T-helper 1 cell treated with Interleukin-12 subunit alpha and Interleukin-12 subunit beta and Interleukin-4 antibody, amounts not matched to agents 30 ng/mL and 1 ng/mL, for 36 hours (primary cell): Measurements from ENCODE around the gene ACADVL. TPM values are rescaled to one million over a fixed set of nuclear protein-coding genes. Genes with fewer than 3 reads are reported as not detected.

Source experiments
- intact Hi-C: fragments of 100-400 bp; cut with micrococcal nuclease; formaldehyde crosslinking; loops from one replicate; pipeline ENCODE4 v1.15.1; 2024
- total RNA-seq: library from RNA; stranded (reverse); gene quantifications from 2 replicates; pipeline ENCODE4 v1.2.3, GENCODE V29; 2022

The ACADVL gene
- total RNA-seq, 1 donor from 2014 or later, result 485 TPM

DNA sequence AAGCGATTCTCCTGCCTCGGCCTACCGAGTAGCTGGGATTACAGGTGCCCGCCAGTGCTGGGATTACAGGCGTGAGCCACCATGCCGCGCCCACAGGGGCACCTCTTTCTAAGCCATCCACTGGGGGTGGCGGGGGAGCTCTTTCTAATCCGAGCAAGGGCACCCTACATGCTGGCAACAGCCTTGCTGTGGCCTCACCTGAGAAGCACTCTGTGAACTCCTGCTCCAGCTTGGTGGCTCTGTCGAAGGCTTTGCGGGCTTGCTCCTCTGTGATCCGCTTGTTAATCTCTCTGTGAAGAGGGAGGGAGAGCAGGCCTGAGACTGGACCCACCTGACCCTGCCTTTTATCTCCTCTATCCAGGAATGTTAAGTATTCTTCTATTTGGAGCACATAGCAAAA lies 28.7 kb upstream of the ACADVL start:
- intact Hi-C loops, result no loop called here

DNA sequence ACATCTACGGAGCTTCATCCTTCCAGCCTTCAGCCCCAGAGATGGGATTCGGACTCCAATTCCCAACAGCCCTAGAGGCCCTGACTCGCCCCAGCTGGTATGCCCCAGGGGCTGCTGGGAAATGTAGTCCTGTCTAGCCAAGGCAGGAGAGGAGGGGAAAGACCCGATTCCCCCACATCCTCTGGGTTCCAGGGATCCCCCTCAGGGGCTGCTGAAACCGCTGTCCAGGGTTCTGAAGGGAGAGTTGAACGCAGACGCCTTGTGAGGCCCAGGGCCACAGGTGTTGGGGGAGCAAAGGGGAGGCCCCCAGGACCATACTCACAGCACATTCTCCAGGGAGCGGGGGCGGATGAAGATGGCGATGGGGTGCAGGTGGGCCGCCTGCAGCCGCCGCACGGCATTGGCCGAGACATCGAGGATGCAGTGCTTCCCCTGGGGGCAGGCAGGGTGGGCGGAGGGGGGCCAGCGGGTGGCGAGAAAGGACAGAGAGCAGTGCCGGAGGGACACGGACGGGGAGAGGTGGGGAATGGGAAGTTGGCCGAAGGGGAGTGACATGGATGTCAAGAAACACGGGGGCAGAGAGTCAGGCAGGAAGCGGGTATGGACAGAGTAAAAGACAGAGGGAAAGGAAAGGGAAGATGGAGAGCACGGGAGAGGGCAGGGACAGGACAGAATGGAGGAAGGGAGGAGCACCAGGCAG lies 28.0 kb upstream of the ACADVL start:
- intact Hi-C loops, result no loop called here

DNA sequence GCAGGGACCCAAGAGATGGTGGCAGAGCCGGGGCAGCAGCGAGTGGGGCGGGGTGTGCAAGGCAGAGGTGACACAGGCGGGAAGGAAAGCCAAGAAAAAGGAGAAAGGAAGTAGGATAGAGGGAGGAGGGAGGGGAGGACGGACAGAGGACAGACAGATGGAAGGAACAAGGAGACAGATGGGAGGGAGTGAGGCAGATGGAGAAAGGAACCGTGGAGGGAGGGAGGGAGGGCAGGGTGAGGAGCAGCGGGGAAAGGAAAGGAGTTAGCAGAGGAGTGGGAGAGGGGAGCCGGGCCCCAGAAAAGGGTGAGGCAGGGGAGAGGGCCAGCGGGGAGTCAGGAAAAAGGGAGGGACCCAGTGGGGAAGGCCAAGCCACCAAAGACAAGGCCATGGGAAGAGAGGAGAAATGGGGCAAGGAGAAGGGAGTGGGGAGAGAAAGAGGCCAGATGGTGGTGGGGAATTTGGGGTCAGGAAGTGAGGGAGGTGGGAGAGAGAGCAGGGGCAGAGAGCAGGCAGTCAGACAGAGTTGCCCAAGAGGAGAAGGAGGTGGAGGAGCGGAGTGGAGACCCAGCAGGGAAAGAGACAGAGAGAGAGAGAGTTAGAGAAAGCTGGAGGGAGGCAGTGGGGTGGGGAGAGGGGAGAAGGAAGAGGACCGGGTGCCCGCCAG lies 27.3 kb upstream of the ACADVL start:
- intact Hi-C loops, result no loop called here

DNA sequence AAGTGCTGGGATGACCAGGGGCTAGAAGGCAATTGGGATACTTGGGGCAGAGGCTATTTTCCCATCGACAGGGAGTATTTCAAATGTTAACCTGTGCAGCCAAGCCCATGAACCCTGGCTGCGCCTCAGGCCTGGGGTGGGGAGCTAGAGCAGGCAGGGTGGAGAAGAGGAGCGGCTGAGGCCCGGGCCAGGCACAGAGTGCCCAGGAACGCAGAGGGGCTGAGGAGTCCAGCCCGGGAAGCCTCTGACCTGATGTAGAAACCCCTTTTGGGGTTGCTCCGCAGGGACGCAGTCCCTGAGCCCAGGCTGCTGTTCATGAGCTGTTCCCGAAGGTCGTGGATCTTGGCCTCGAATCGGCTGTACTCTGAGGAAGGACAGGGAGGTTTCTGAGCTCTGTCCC lies 23.8 kb upstream of the ACADVL start:
- intact Hi-C loops, result no loop called here

DNA sequence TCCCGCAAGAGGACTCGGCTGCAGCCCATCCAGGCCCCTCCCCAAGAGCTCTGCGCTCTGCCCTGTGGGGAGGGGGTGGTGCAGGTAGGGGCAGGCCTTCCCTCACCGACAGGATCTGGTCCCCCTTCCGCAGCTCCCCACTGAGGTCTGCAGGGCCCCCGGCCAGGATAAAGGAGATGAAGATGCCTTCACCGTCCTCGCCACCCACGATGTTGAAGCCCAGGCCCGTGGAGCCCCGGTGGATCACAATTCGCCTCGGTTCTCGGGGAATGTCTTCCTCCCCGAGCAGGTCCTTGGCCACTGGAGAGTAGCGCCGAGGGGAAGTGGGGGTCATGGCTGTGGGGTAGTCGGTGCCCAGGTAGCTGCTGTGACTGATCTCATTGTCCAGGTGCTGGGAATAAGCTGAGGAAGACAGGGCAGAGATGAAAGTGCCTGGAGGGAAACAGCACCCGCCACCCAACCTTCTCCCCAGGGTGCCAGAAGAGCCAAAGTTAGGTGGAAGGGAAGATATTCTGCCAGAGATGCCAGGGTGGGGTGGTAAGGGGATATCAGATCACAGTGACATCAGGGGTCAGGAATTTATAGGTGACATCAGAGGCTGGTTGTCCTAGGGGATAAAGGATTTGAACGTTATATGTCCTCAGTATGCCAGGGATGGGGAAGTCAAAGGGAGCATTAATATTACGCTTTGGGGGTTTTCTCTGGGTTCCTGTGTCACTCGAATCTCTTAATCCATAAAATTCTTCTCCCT lies 22.9 kb upstream of the ACADVL start:
- intact Hi-C loops, result no loop called here

DNA sequence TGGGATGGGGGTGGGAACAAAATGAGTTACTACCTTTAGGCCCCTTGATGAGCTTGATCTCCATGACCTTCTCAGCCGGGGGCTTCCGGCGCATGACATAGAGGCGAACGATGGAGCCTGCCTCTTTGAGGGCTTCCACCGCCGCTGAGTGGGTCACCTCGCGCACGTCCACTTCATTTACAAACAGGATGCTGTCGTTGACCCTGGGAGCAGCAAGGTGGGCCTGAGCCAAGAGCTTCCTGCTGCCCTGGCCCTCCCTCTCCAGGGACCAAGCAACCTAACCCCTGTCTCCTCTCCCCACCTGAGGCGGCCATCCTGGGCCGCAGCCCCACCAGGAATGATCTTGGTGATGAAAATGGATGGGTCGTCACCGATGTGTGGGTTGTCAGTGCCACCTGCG lies 16.3 kb upstream of the ACADVL start:
- intact Hi-C loops, result no loop called here

DNA sequence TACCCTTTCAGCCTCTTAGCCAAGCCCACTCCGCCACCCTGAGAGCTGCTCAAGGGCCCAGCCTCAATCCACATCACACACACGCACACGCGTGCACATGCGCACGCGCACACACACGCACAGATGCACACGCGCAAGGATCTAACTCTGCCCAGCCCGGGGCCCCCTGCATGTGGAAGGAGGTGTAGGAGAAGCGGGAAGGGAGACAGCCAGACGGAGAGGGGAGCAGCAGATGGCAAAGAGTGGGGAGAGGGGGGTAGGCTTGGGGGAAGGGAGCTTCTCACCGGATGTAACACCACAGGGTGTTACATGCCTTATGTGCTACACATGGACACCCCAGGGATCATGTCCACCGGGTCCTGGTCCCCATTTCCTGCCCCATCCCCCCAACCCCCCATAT lies 15.4 kb upstream of the ACADVL start:
- intact Hi-C loops, result loop anchor here (2.0 kb wide), 3 partner anchors 14 to 170 kb away; partner anchors contain the start of genes ACADVL and DLG4

DNA sequence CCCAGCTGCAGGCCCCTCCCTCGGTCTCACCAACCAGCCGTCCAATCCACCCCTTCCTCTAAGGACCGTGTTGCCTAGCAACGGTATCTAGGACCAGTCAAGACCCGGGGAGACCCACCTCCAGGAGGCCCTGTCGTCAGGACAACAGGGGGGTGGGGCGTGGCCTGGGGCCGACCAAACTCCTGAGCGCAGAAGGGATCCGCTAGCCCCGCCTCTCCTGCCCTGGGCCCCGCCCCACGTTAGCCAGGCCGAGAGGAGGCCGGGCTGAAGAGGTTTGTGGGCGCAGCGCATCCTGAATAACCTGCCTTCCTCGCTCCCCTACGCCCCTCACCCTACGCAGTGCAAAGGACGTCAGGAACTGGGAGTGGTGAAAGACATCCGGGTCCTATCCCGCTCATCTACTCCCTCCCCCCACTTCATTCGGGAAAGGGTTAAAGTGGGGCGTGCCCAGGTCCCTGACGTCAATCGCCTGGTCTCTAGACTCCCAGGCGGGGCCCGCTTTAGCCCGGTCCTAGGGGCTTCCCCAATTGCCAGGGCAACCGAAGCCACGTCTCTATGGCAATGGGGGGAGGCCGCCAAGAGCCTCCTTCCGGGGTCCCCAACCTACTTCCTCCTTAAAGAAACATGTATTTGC lies 14.8 kb upstream of the ACADVL start:
- intact Hi-C loops, result loop anchor here (1.0 to 5.0 kb wide), 9 partner anchors 9 to 637 kb away; partner anchors contain the start of genes ACADVL, DLG4, ELP5 and PHF23

DNA sequence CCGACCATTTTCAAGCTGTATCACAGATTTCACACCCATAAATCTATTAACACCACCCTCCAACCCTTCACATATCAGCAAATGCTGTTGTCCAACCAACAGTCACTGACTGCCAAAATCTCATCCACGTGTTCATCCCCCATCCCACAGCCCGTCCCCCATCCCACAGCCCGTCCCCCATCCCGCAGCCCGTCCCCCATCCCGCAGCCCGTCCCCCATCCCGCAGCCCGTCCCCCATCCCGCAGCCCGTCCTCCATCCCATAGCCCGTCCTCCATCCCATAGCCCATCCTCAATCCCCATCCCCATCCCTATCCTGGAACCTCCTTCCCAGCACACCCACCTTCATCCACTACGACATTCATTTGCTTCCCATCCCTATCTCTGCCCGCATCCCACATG lies 14.2 kb upstream of the ACADVL start:
- intact Hi-C loops, result loop anchor here (1.0 to 5.0 kb wide), 9 partner anchors 9 to 637 kb away; partner anchors contain the start of genes ACADVL, DLG4, ELP5 and PHF23

DNA sequence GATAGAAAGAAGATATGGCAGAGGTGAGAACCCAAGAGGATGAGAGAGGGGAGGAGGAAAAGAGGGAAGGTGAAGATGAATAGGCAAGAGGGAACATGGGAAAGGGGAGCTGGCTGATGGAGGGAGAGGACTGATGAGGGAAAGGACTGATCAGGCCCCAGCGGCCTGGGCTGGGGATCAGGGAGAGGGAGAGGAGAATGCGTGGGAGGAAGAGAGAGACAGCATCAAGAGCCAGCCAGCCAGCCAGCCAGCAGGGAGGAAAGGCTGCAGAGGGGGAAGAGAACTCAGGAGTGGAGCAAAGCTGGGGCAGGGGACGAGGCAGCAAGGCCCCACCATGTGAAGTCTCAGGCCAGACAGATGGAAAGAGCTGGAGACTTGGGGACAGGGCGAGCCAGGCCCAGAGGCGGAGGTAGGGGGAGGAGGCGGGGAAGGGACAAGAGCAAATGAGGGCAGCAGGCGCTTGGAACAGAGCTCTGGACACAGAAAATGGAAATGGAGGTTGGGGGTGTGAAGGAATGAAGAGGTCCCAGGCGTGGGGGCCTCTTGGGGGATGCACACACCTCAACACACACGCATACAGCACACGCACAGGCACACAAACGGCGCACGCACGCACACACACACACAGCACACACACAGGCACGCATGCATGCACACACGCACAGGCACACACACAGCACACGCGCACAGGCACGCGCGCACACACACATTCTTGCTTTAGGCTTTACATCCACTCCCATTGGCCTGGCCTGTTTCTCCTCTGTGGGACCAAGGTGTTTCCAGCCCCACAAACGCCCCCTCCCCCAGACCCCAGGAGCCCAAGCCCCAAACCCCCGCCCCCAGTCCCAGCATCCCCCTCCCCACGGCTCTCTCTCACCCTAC lies 12.4 kb upstream of the ACADVL start:
- intact Hi-C loops, result loop anchor here (5.0 kb wide), 1 partner anchor 635 kb away; no protein-coding TSS in a partner anchor

DNA sequence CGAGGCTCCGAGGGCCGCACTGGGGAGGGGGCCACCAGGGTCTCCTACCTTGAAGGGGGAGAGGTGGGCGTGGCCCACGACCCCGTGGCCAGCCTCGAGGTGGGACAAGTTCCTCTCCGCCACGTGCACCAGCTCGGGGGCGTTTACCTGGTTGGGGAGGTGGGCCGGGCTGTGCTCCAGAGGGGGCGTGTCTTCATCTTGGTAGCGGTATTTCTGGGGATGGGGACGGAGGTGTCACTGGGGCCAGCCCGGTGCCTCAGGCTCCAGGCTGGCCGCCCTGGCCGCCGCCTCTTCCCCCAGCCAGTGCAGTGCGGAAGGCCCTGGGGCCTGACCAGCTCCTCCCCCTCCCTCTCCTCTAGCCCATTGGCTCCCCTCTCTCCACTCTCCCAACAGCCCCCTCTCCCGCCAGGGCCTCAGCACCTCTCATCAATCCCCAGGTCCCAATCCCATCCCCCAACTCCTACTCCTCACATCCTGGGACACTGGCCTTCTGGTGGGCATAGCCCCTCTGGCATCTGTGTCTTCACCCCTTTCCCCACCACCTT lies 11.6 kb upstream of the ACADVL start:
- intact Hi-C loops, result loop anchor here (5.0 kb wide), 1 partner anchor 634 kb away; no protein-coding TSS in a partner anchor

DNA sequence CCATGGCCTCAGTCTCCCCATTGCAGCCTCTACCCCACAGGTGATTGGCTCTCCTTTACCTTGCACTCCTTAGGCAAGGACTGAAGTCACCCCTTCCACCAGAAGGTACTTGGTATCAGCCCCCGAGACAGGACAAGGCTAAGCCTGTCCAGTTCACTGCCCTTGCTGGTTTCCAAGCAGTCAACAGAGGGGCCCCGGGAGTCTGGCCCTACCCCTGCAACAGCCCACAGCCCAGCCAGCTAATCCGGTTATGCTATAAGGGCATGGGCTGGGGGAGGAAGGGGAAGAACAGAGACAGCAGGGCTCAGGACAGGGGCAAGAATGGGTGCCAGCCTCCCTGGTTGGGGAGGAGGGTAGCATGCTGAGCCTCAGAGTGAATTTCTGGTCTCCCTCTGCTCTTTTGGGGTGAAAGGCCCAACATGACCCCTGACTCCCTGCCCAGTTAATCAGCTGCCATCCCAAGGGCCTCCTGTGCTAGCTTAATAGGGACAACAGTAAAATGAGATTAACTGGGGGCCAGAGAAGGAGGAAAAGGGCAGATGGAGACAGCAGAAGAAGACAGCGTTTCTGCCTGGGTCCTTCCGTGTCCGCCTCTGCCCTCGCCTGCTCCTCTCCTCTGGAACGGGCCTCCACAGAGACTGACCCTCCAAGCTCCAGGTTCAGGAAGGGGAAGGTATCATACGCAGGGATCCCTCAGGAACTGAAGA lies 10.8 kb upstream of the ACADVL start:
- intact Hi-C loops, result loop anchor here (5.0 kb wide), 1 partner anchor 633 kb away; no protein-coding TSS in a partner anchor

DNA sequence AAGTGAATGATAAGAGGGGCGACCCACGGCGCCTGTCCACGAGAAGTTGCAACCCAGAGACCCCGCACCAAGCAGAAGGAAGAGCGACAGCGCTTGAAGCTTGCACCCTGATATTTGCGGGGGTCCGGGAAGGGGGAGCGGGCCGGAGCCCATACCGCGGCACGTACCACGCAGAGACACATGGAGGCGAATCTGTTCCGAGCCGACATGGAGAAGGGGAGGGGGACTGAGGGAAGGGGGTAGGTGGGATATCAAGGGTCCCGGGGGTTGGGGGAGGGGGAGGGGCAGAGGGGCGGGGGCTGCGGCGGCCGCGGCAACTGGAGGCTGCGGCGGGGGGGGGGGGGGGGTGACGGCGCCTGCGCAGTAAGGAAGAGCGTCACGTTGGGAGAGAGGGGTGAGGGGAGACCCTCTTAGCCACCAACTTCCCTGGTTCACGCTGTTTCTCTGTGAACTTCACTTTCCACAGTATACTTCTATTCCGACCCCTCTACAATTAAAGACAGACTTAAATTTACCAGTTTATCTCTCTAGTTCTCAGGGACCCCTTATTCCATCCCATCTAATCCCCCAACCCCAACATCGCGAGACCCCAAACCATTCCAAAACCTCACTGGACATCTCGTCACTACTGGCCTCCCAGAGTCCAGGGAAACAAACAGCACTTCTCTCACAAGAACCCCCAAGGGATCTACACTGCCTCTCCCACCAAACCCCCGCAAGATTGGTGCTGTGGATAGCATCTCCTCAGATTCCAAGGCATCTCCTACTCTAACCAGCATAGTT lies 8.1 kb upstream of the ACADVL start:
- intact Hi-C loops, result no loop called here

DNA sequence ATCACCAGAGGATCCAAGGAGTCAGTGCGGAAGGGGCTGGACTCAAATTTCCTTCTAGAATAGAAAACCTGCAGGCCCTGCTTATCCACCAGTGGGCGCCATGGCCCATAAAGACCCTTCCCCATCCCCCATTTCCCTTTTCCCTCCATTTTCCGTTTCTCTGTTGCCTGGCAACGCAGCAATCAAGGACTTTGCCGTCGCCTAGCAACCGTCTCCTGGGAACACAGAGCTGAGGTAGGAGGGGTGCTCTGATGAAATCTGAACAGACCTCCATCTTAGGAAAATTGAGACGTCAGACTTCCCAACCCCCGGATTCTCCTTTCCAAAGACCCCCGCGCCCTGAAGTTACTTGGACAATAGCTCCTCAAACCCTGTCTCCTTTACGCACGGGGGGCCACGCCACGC lies 5.8 kb upstream of the ACADVL start:
- intact Hi-C loops, result loop anchor here (1.0 kb wide), 10 partner anchors 9 to 221 kb away; partner anchors contain the start of genes DVL2, EIF5A, ELP5 and NEURL4

DNA sequence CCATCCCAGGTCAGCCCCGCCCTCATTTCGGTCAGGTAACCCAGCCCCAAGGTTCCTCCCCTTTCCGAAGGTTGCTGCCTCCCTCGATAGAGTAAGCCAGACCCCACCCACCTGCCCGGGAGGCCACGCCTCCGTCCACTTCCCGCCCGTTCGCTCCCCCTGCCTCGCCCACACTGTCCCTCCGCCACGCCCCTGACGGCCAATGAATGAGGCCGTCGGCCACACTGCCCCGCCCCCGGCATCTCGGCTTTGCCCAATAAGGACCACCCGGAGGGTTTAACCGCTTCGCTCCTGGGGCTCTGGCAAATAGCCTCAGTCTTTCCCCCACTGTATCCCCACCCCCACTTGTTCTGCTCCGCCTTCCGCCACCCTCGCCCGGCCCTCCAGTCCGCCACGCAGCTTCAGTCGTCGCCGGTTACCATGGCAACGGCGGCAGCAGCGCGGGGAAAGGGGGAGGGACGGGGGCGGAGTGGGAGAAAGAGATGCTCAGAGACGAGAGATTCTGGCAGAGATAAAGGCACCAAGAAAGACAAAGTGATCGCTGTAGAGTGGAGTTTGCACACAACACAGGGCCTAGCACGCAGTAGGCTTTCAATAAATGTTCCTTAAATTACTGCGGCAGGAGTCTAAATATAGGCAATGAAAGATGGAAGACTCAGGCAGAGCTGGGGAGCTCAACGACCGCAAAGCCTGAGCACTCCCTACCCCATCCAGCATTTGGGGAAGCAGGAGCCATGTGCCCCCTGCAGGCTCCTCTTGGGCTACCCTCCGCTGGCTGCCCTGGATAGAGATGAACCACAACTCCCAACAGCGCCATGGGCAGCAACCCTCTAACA lies 5.2 kb upstream of the ACADVL start:
- intact Hi-C loops, result loop anchor here (1.0 kb wide), 10 partner anchors 9 to 221 kb away; partner anchors contain the start of genes DVL2, EIF5A, ELP5 and NEURL4

DNA sequence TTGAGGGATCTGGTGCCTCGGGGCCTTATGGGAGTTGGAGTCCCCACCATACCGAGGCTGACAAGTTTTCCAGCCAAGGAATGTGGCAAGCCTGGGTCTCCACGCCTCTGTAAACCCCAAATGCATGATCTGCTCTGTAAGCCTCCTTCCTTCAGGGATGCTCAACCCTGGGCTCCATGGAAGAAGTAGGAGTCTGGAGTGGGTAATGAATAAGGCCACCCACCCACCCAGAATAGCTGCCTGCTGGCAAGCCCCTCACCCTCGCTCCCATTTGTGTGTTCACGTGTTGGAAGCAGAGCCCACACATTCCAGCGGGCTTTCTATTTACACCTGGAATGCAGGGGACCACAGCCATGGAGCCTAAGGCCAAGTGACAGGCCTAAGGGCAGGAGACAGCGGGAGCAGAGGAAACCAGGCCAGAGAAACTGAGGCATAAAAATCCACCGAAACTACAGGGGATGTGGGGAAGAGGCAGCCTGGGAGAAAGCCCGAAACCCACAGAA lies 4.6 kb upstream of the ACADVL start:
- intact Hi-C loops, result no loop called here

DNA sequence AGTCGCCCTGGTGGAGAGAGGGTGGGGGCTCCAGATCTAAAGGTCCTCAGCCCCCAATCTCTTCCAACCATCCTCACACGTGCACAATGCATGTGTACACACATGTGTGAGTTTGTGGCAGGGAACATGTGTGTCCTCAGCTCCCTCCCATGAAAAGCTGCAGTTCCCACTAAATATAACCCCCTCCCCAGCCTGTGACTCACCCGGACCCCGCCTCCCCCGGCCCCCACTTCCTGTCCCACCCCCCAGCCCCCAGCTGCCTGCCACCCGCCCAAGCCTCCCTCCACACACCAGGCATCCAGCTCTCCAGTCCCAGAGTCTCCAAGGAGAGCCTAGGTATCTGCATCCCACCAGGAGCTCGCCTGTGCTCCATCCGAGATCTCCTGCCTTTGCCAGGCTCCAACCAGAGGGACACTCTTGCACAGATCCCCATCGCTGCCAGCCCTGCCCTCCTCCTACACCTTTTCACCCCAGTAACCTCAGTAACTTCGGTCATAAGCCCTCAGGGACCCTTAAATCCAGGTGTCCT lies 4.0 kb upstream of the ACADVL start:
- intact Hi-C loops, result no loop called here
